Neuron (in vitro differentiated cells): ENCODE results near the gene LPP.
"Not testable (repeated sequence)": the region's sequence is repeated elsewhere in the genome, so short reads cannot be mapped to it uniquely, and the experiment has no call there.

Experiments
- H2AFZ ChIP-seq: one replicate; pipeline ENCODE4 v1.6.1; 2013; ENCODE audit warnings: low read depth, mild to moderate bottlenecking, inconsistent platforms, low read length, moderate library complexity
- H3K27me3 ChIP-seq: one replicate; pipeline ENCODE4 v1.6.1; 2013; ENCODE audit warnings: low read length; ENCODE audit not compliant: insufficient read depth
- H3K36me3 ChIP-seq: one replicate; pipeline ENCODE4 v1.6.1; 2013; ENCODE audit warnings: low read length; ENCODE audit not compliant: insufficient read depth
- H3K4me1 ChIP-seq: one replicate; pipeline ENCODE4 v1.6.1; 2013; ENCODE audit warnings: low read length; ENCODE audit not compliant: insufficient read depth
- H3K4me3 ChIP-seq: 2 replicates; pipeline ENCODE4 v1.5.1; 2013; ENCODE audit warnings: mild to moderate bottlenecking, low read length, moderate library complexity
- H3K9me3 ChIP-seq: one replicate; pipeline ENCODE4 v1.6.1; 2013; ENCODE audit warnings: low read length

LPP gene

GRCh38 chr3:188594139-188594538 lies 440.2 kb downstream of the LPP start:
- Histone ChIP-seq H3K27me3 (no peaks in the 10 kb centered on the region), H3K9me3 (no peaks in the 10 kb centered on the region), H2AFZ (no peak overlapping the region), H3K36me3 (no peaks in the 10 kb centered on the region), H3K4me3 (no peak overlapping the region), H3K4me1 (no peaks in the 10 kb centered on the region)

- no peak overlapping the region for H3K4me3 ChIP-seq
- no peaks in the 10 kb centered on the region for H3K4me1 ChIP-seq
- no peaks in the 10 kb centered on the region for H3K36me3 ChIP-seq
- H3K9me3 ChIP-seq: no peaks in the 10 kb centered on the region
- H3K27me3 ChIP-seq: no peaks in the 10 kb centered on the region
- no peak overlapping the region for H2AFZ ChIP-seq
These were observed 442.0 kb downstream of the LPP start for GRCh38 chr3:188595890-188596376.

GRCh38 chr3:188598894-188599293 lies 444.9 kb downstream of the LPP start:
- no peak overlapping the region for H2AFZ ChIP-seq
- no peaks in the 10 kb centered on the region for H3K9me3 ChIP-seq
- H3K36me3 ChIP-seq: no peaks in the 10 kb centered on the region
- H3K4me3 ChIP-seq: no peak overlapping the region
- no peaks in the 10 kb centered on the region for H3K4me1 ChIP-seq
- H3K27me3 ChIP-seq: no peaks in the 10 kb centered on the region

GRCh38 chr3:188602111-188602510 lies 448.2 kb downstream of the LPP start:
- Histone ChIP-seq H2AFZ (no peak overlapping the region), H3K36me3 (no peaks in the 10 kb centered on the region), H3K27me3 (no peaks in the 10 kb centered on the region), H3K4me3 (no peak overlapping the region), H3K4me1 (peaks cover 4% of the 10 kb centered on the region), H3K9me3 (no peaks in the 10 kb centered on the region)

- Histone ChIP-seq H3K9me3 (no peaks in the 10 kb centered on the region), H3K4me3 (no peak overlapping the region), H3K4me1 (peaks cover 4% of the 10 kb centered on the region), H2AFZ (no peak overlapping the region), H3K36me3 (no peaks in the 10 kb centered on the region), H3K27me3 (no peaks in the 10 kb centered on the region)
These were observed 448.7 kb downstream of the LPP start for GRCh38 chr3:188602620-188603019.

GRCh38 chr3:188604651-188605050 lies 450.7 kb downstream of the LPP start:
- no peaks in the 10 kb centered on the region for H3K27me3 ChIP-seq
- peaks cover 4% of the 10 kb centered on the region for H3K4me1 ChIP-seq
- no peak overlapping the region for H2AFZ ChIP-seq
- peaks cover 5% of the 10 kb centered on the region for H3K9me3 ChIP-seq
- H3K4me3 ChIP-seq: no peak overlapping the region
- H3K36me3 ChIP-seq: peaks cover 8% of the 10 kb centered on the region

GRCh38 chr3:188605231-188605630 lies 451.3 kb downstream of the LPP start:
- H3K27me3 ChIP-seq: no peaks in the 10 kb centered on the region
- peaks cover 4% of the 10 kb centered on the region for H3K4me1 ChIP-seq
- H3K36me3 ChIP-seq: peaks cover 14% of the 10 kb centered on the region
- H2AFZ ChIP-seq: no peak overlapping the region
- H3K9me3 ChIP-seq: peaks cover 5% of the 10 kb centered on the region
- H3K4me3 ChIP-seq: no peak overlapping the region

- Histone ChIP-seq H3K4me3 (no peak overlapping the region), H2AFZ (no peak overlapping the region)
These were observed 451.9 kb downstream of the LPP start for GRCh38 chr3:188605905-188606304.

GRCh38 chr3:188607805-188608315 lies 453.9 kb downstream of the LPP start:
- Histone ChIP-seq H3K4me3 (no peak overlapping the region), H2AFZ (no peak overlapping the region), H3K9me3 (peaks cover 5% of the 10 kb centered on the region), H3K27me3 (no peaks in the 10 kb centered on the region), H3K4me1 (peaks cover 4% of the 10 kb centered on the region), H3K36me3 (peaks cover 20% of the 10 kb centered on the region)

More at GRCh38 chr3:188605905-188606304, 451.9 kb downstream of the LPP start:
- Histone ChIP-seq H3K27me3 (no peaks in the 10 kb centered on the region), H3K9me3 (peaks cover 5% of the 10 kb centered on the region), H3K4me1 (peaks cover 4% of the 10 kb centered on the region), H3K36me3 (peaks cover 18% of the 10 kb centered on the region)

- Histone ChIP-seq H3K4me1 (peaks cover 4% of the 10 kb centered on the region), H3K27me3 (no peaks in the 10 kb centered on the region), H3K36me3 (peaks cover 20% of the 10 kb centered on the region), H2AFZ (no peak overlapping the region), H3K9me3 (peaks cover 5% of the 10 kb centered on the region), H3K4me3 (no peak overlapping the region)
These were observed 454.4 kb downstream of the LPP start for GRCh38 chr3:188608401-188608800.

GRCh38 chr3:188613721-188614120 lies 459.8 kb downstream of the LPP start:
- H2AFZ ChIP-seq, H3K4me3 ChIP-seq, H3K4me1 ChIP-seq, H3K27me3 ChIP-seq, H3K9me3 ChIP-seq: not testable (repeated sequence)
- H3K36me3 ChIP-seq: peaks cover 20% of the 10 kb centered on the region

GRCh38 chr3:188617270-188617669 lies 463.3 kb downstream of the LPP start:
- H3K4me3 ChIP-seq: no peak overlapping the region
- no peaks in the 10 kb centered on the region for H3K9me3 ChIP-seq
- H3K27me3 ChIP-seq: no peaks in the 10 kb centered on the region
- no peak overlapping the region for H2AFZ ChIP-seq
- H3K4me1 ChIP-seq: no peaks in the 10 kb centered on the region
- no peaks in the 10 kb centered on the region for H3K36me3 ChIP-seq

- H3K4me3 ChIP-seq: no peak overlapping the region
- H3K9me3 ChIP-seq: no peaks in the 10 kb centered on the region
- no peaks in the 10 kb centered on the region for H3K27me3 ChIP-seq
- no peak overlapping the region for H2AFZ ChIP-seq
- H3K36me3 ChIP-seq: no peaks in the 10 kb centered on the region
- no peaks in the 10 kb centered on the region for H3K4me1 ChIP-seq
These were observed 464.2 kb downstream of the LPP start for GRCh38 chr3:188617988-188618701.

- Histone ChIP-seq H3K4me1 (no peaks in the 10 kb centered on the region), H2AFZ (no peak overlapping the region), H3K9me3 (no peaks in the 10 kb centered on the region)
These were observed 466.8 kb downstream of the LPP start for GRCh38 chr3:188620752-188621151.

More at GRCh38 chr3:188620752-188621151, 466.8 kb downstream of the LPP start:
- H3K4me3 ChIP-seq: no peak overlapping the region
- H3K27me3 ChIP-seq: no peaks in the 10 kb centered on the region
- no peaks in the 10 kb centered on the region for H3K36me3 ChIP-seq
